Measurements from ENCODE around the gene C1QL1. TPM values are rescaled to one million over a fixed set of nuclear protein-coding genes. Genes with fewer than 3 reads are reported as not detected.

C1QL1 gene
- total RNA-seq, 1 experiment from 2014 or later: not detected

DNA sequence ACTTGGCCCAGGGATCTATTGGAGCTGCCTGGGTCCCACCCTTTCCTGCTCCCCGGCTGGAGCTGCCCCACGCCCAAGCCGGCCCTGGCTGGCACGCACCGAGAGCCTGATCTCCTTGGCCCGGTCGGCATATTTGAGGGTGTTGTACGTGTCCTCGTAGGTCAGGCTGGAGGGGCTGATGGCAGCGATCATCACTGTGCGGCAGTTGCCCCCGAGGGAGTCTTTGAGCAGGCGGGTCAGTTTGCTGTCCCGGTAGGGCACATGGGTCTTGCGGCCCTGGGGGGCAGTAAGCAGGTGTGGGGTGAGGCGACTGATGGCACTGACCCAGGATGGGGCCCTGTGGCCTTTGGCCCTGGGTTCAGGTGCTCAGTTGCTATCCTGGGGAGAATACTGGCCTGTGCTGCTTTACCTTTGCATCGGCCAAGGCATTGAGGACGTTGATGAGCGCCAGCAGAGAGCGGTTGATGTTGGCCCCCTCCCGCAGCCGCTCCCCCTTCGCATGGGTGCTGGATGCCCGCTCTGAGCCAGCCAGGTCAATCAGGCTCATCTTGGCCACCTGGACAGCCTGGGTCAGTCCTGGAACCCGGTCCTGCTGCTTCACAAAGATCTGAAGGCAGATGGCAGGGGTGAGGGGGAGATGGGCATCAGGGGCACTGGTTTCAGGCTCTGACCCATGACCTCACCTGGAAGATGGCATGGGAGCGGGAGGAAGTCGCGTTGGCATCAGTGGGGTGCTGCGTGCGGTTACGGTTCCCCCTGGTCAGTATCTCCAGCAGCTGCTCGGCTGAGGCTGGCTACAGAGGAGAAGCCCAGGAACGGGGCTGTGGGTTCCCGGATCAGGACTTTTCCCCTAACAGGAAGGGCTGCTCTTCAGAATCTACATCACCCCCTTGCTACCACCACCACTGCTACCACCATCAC is 34.0 kb downstream of the C1QL1 start:
- Histone ChIP-seq H3K9me3 (ENCODE audit: low read length) (no peaks in the 10 kb centered on the region), H3K9me2 (replicated peaks; ENCODE audit: insufficient read depth, low read length) (no peaks in the 10 kb centered on the region), H3K4me3 (ENCODE audit: low read length) (no peak overlapping the region), H3K4me2 (ENCODE audit: low read depth, low read length, poor library complexity, severe bottlenecking) (no peak overlapping the region), H3K9ac (ENCODE audit: low read length) (no peak overlapping the region), H3K79me2 (ENCODE audit: low read length) (peaks cover 19% of the 10 kb centered on the region), H3K4me1 (ENCODE audit: low read length) (no peaks in the 10 kb centered on the region), H3K36me3 (ENCODE audit: insufficient read depth, low read length) (peaks cover 33% of the 10 kb centered on the region), H2AFZ (ENCODE audit: low read length) (no peak overlapping the region), H4K20me1 (ENCODE audit: insufficient read depth, low read depth, low read length) (no peaks in the 10 kb centered on the region), H3K27me3 (ENCODE audit: low read length) (no peaks in the 10 kb centered on the region), H3K27ac (ENCODE audit: low read length) (no peak overlapping the region)
- no peak for DNase-seq

DNA sequence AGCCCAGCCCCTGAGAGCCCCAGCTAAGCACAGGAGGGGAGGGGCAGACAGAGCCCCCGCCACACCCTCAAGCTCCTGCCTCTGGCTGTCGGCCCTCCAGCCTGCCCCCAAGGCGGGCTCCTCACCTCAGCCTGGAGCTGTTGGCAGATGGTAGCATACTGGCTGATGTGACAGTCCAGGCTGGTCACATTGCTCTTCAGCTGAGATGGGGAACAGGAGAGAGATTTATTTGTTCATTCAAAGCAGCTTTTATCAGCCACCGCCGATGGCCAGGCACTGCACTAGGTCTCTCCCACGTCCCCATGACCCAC is 35.4 kb downstream of the C1QL1 start:
- Histone ChIP-seq H3K9me3 (ENCODE audit: low read length) (no peaks in the 10 kb centered on the region), H3K79me2 (ENCODE audit: low read length) (peaks cover 10% of the 10 kb centered on the region), H3K4me1 (ENCODE audit: low read length) (no peaks in the 10 kb centered on the region), H2AFZ (ENCODE audit: low read length) (no peak overlapping the region), H3K9ac (ENCODE audit: low read length) (no peak overlapping the region), H3K27ac (ENCODE audit: low read length) (no peak overlapping the region), H3K4me3 (ENCODE audit: low read length) (no peak overlapping the region), H4K20me1 (ENCODE audit: insufficient read depth, low read depth, low read length) (0 out of 2 replicates have a peak, but pooled peaks cover 3% of the 10 kb centered on the region), H3K9me2 (replicated peaks; ENCODE audit: insufficient read depth, low read length) (no peaks in the 10 kb centered on the region), H3K27me3 (ENCODE audit: low read length) (no peaks in the 10 kb centered on the region), H3K36me3 (ENCODE audit: insufficient read depth, low read length) (peaks cover 35% of the 10 kb centered on the region), H3K4me2 (ENCODE audit: low read depth, low read length, poor library complexity, severe bottlenecking) (no peak overlapping the region)
- DNase-seq: no peak

DNA sequence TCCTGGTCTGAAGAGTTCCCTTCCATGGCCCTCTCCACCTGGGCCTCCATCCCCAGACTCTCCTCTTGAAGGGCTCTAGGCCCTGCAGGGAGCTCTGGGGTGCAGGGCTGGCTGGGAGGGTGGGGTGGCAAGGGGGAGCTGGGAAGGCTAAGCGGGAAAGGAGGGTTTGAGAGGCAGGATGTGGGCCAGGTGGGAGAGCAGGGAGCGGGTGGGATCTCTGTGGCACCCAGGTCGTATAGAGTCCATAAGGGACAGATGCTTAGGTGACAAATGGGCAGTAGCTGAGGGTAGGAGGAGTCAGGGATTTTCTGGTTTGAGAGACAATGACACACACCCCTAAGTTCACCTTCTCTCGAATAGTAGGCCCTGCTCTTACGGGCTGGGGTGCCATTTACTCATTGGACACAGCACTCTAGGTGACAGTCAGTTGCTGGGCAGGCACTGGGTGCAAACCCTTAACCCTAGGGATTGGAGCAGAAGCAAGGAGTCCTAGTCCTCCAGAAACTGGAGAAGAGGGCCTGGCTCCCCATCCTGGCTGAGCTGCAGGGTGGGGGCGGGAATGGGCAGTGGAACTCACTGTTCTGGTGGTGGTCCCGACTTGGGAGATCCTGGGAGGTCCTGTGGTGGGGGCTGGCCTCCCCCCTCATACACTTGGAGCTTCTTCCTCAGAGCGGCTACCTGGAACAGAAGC is 35.9 kb downstream of the C1QL1 start:
- H3K27me3 ChIP-seq (ENCODE audit: low read length): no peaks in the 10 kb centered on the region
- no peaks in the 10 kb centered on the region for H3K9me3 ChIP-seq (ENCODE audit: low read length)
- H3K4me1 ChIP-seq (ENCODE audit: low read length): no peaks in the 10 kb centered on the region
- 0 out of 2 replicates have a peak, but pooled peaks cover 3% of the 10 kb centered on the region for H4K20me1 ChIP-seq (ENCODE audit: insufficient read depth, low read depth, low read length)
- no peak overlapping the region for H3K4me3 ChIP-seq (ENCODE audit: low read length)
- no peak overlapping the region for H3K9ac ChIP-seq (ENCODE audit: low read length)
- H2AFZ ChIP-seq (ENCODE audit: low read length): no peak overlapping the region
- H3K4me2 ChIP-seq (ENCODE audit: low read depth, low read length, poor library complexity, severe bottlenecking): no peak overlapping the region
- H3K27ac ChIP-seq (ENCODE audit: low read length): no peak overlapping the region
- peaks cover 5% of the 10 kb centered on the region for H3K79me2 ChIP-seq (ENCODE audit: low read length)
- no peak for DNase-seq
- peaks cover 35% of the 10 kb centered on the region for H3K36me3 ChIP-seq (ENCODE audit: insufficient read depth, low read length)
- no peaks in the 10 kb centered on the region for H3K9me2 ChIP-seq (replicated peaks; ENCODE audit: insufficient read depth, low read length)

DNA sequence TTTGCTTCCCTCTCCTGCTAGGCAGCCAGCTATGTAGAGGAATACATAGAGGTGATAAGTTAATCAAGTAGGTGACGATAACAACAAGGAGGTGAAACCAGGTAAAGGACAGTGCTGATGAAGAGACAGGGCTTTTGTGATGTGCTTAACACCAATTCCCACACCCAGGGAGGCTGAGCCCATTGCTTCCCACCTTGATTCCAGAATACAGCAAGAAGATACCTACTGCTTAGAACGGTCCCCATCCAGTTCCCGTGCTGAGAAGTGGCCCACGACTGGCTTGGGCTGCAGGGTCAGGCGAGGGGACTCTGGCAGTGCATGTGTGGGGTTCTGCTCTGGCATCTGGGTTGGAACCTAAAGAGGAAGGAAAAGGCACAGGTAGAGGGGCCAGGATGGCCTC is 36.7 kb downstream of the C1QL1 start:
- no peak for DNase-seq
- Histone ChIP-seq H3K9ac (ENCODE audit: low read length) (no peak overlapping the region), H3K27ac (ENCODE audit: low read length) (no peak overlapping the region), H2AFZ (ENCODE audit: low read length) (no peak overlapping the region), H3K36me3 (ENCODE audit: insufficient read depth, low read length) (peaks cover 35% of the 10 kb centered on the region), H3K4me1 (ENCODE audit: low read length) (no peaks in the 10 kb centered on the region), H3K9me2 (replicated peaks; ENCODE audit: insufficient read depth, low read length) (no peaks in the 10 kb centered on the region), H3K9me3 (ENCODE audit: low read length) (no peaks in the 10 kb centered on the region), H4K20me1 (ENCODE audit: insufficient read depth, low read depth, low read length) (0 out of 2 replicates have a peak, but pooled peaks cover 3% of the 10 kb centered on the region), H3K4me2 (ENCODE audit: low read depth, low read length, poor library complexity, severe bottlenecking) (no peak overlapping the region), H3K27me3 (ENCODE audit: low read length) (no peaks in the 10 kb centered on the region), H3K4me3 (ENCODE audit: low read length) (no peak overlapping the region), H3K79me2 (ENCODE audit: low read length) (no peaks in the 10 kb centered on the region)

DNA sequence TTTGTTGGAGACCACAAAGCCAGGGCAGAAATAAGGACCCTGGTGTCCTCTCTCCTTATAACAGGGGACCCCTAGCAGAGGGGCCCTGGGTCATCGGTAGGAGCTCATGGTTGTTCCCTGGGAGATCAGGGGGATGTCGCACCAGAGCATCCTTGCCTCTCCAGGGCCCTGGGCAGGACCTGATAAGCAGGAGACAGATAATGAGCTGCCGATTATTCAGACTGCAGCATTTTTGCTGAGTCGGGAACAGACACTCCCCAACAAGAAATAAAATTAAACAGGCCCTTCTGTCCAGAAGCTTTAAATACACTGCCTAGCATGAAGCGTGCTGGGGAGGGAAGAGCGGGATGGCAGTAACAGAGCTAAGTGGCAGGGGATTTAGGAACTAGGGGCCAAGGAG is 37.4 kb downstream of the C1QL1 start:
- Histone ChIP-seq H3K36me3 (ENCODE audit: insufficient read depth, low read length) (peaks cover 35% of the 10 kb centered on the region), H3K9me2 (replicated peaks; ENCODE audit: insufficient read depth, low read length) (no peaks in the 10 kb centered on the region), H3K27ac (ENCODE audit: low read length) (no peak overlapping the region), H3K9ac (ENCODE audit: low read length) (no peak overlapping the region), H3K9me3 (ENCODE audit: low read length) (no peaks in the 10 kb centered on the region), H3K4me2 (ENCODE audit: low read depth, low read length, poor library complexity, severe bottlenecking) (no peak overlapping the region), H2AFZ (ENCODE audit: low read length) (no peak overlapping the region), H3K4me1 (ENCODE audit: low read length) (no peaks in the 10 kb centered on the region), H3K4me3 (ENCODE audit: low read length) (no peak overlapping the region), H4K20me1 (ENCODE audit: insufficient read depth, low read depth, low read length) (0 out of 2 replicates have a peak, but pooled peaks cover 3% of the 10 kb centered on the region), H3K79me2 (ENCODE audit: low read length) (no peaks in the 10 kb centered on the region), H3K27me3 (ENCODE audit: low read length) (no peaks in the 10 kb centered on the region)
- no peak for DNase-seq

DNA sequence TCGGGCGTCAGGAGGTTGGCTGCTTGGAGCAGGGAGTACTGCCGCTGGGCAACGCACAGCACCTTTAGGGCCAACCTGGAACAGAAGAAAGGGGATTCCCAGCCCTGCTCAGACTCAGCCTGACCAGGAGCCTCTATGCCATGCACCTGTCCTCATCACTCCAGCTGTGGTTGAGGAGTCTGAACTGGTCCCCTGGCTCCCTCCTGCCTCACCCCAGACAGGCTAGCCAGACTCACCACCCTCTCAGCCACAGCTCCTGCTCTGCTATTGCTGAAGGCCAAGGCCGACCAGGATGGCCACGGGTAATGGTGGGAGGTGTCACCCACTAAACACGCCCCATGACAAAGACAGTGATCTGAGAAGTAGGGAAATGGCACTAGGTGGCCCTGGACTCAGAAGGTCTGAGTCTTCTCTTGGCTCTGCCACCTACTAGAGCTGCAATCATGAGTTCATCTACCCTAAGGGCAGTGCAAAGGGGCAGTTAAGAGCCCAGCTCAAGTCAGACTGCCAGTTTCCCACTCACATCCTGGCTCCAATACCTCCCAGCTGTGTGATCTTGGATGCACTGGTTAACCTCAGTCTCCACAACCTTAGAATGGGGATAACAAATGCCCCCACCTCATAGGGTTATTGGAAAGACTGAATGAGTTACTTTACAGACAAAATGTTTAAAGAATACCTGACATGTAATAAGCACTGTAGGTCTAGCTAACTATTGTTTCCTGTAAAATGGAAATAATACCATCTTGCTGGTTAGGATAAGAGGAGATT is 39.0 kb downstream of the C1QL1 start:
- H3K27ac ChIP-seq (ENCODE audit: low read length): no peak overlapping the region
- no peaks in the 10 kb centered on the region for H3K9me3 ChIP-seq (ENCODE audit: low read length)
- H3K4me2 ChIP-seq (ENCODE audit: low read depth, low read length, poor library complexity, severe bottlenecking): no peak overlapping the region
- H3K9ac ChIP-seq (ENCODE audit: low read length): no peak overlapping the region
- no peak overlapping the region for H2AFZ ChIP-seq (ENCODE audit: low read length)
- no peaks in the 10 kb centered on the region for H3K4me1 ChIP-seq (ENCODE audit: low read length)
- H3K9me2 ChIP-seq (replicated peaks; ENCODE audit: insufficient read depth, low read length): no peaks in the 10 kb centered on the region
- H3K79me2 ChIP-seq (ENCODE audit: low read length): no peaks in the 10 kb centered on the region
- no peak for DNase-seq
- H3K27me3 ChIP-seq (ENCODE audit: low read length): no peaks in the 10 kb centered on the region
- H3K4me3 ChIP-seq (ENCODE audit: low read length): no peak overlapping the region
- H4K20me1 ChIP-seq (ENCODE audit: insufficient read depth, low read depth, low read length): 0 out of 2 replicates have a peak, but pooled peaks cover 3% of the 10 kb centered on the region
- peaks cover 35% of the 10 kb centered on the region for H3K36me3 ChIP-seq (ENCODE audit: insufficient read depth, low read length)

DNA sequence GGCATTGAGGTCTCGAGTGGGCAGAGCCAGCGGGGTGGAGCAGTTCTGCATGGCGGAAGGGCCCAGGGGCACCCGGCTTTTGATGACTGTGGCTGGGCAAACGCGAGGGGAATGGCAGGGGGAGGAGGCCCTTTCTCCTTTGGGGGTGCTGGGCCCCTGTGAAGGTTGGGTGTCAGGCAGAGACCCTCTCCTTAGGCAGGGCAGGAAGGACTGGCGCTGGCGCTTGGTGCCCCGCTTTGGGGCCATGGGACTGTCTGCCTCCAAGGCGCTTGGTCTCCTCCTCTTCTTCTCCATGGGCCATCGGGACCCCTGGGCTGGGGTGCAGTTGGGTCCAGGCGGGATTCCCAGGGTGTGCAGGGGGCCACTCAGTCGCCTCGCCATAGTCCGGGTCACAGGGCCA is 40.0 kb downstream of the C1QL1 start:
- Histone ChIP-seq H3K4me3 (ENCODE audit: low read length) (no peak overlapping the region), H3K27ac (ENCODE audit: low read length) (no peak overlapping the region), H2AFZ (ENCODE audit: low read length) (no peak overlapping the region), H3K9me3 (ENCODE audit: low read length) (no peaks in the 10 kb centered on the region), H3K4me2 (ENCODE audit: low read depth, low read length, poor library complexity, severe bottlenecking) (no peak overlapping the region), H3K4me1 (ENCODE audit: low read length) (no peaks in the 10 kb centered on the region), H3K9me2 (replicated peaks; ENCODE audit: insufficient read depth, low read length) (no peaks in the 10 kb centered on the region), H3K27me3 (ENCODE audit: low read length) (no peaks in the 10 kb centered on the region), H3K36me3 (ENCODE audit: insufficient read depth, low read length) (peaks cover 35% of the 10 kb centered on the region), H3K79me2 (ENCODE audit: low read length) (no peaks in the 10 kb centered on the region), H3K9ac (ENCODE audit: low read length) (no peak overlapping the region), H4K20me1 (ENCODE audit: insufficient read depth, low read depth, low read length) (0 out of 2 replicates have a peak, but pooled peaks cover 3% of the 10 kb centered on the region)
- no peak for DNase-seq

DNA sequence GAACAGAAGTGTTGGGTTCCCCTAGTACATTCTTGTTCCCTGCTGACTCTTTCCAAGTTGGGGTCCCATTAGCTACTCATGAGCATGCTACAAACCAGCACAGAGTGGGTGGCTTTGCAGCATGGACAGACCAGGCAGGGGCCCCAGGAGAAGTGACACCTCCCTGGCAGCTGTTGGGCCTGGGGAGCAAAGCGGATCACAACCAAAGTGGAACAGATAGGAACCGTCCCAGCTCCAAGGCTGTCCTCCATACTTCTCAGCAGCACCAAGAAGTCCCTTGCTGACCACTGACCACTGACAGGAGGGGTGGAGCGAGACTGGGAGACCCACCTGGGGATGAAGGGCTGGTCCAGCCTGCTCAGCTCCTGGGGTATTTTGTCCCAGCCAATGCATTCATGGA is 40.4 kb downstream of the C1QL1 start:
- Histone ChIP-seq H2AFZ (ENCODE audit: low read length) (no peak overlapping the region), H3K4me3 (ENCODE audit: low read length) (no peak overlapping the region), H3K27me3 (ENCODE audit: low read length) (no peaks in the 10 kb centered on the region), H3K9ac (ENCODE audit: low read length) (no peak overlapping the region), H3K36me3 (ENCODE audit: insufficient read depth, low read length) (peaks cover 35% of the 10 kb centered on the region), H3K9me2 (replicated peaks; ENCODE audit: insufficient read depth, low read length) (no peaks in the 10 kb centered on the region), H3K4me1 (ENCODE audit: low read length) (no peaks in the 10 kb centered on the region), H3K4me2 (ENCODE audit: low read depth, low read length, poor library complexity, severe bottlenecking) (no peak overlapping the region), H3K79me2 (ENCODE audit: low read length) (no peaks in the 10 kb centered on the region), H3K9me3 (ENCODE audit: low read length) (no peaks in the 10 kb centered on the region), H4K20me1 (ENCODE audit: insufficient read depth, low read depth, low read length) (0 out of 2 replicates have a peak, but pooled peaks cover 3% of the 10 kb centered on the region), H3K27ac (ENCODE audit: low read length) (no peak overlapping the region)
- DNase-seq: no peak

Measured in Karpas-422 (cell line).